ENCODE results near the gene BPIFB2. TPM values are rescaled to one million over a fixed set of nuclear protein-coding genes. Genes with fewer than 3 reads are reported as not detected.
"Not testable (repeated sequence)": the region's sequence is repeated elsewhere in the genome, so short reads cannot be mapped to it uniquely, and the experiment has no call there.

Gene BPIFB2
- total RNA-seq, 1 donor from 2014 or later, result not detected

- FAIRE-seq, result no peak
- DNase-seq (ENCODE audit: low spot score in 2 of 2), result no peak
These were observed 23.1 kb downstream of the BPIFB2 start for GRCh38 chr20:33030569-33030968.

- DNase-seq (ENCODE audit: low spot score in 2 of 2) (no peak), FAIRE-seq (no peak)
These were observed 24.0 kb downstream of the BPIFB2 start, which contains the start of gene BPIFB6 for GRCh38 chr20:33031531-33031930. Gene BPIFB6, plus strand, starts transcription at chr20:33031648. Its CDS starts 0 bp downstream, at chr20:33031648.

GRCh38 chr20:33032555-33032954 lies 25.1 kb downstream of the BPIFB2 start:
- DNase-seq (ENCODE audit: low spot score in 2 of 2) (no peak), FAIRE-seq (no peak)

- no peak for FAIRE-seq
- no peak for DNase-seq (ENCODE audit: low spot score in 2 of 2)
These were observed 25.9 kb downstream of the BPIFB2 start for GRCh38 chr20:33033381-33033780.

- FAIRE-seq, result no peak
- no peak for DNase-seq (ENCODE audit: low spot score in 2 of 2)
These were observed 26.6 kb downstream of the BPIFB2 start for GRCh38 chr20:33034115-33034514.

GRCh38 chr20:33034901-33035492 lies 27.5 kb downstream of the BPIFB2 start:
- DNase-seq (ENCODE audit: low spot score in 2 of 2), result no peak
- no peak for FAIRE-seq

- FAIRE-seq, result no peak
- DNase-seq (ENCODE audit: low spot score in 2 of 2), result no peak
These were observed 30.0 kb downstream of the BPIFB2 start for GRCh38 chr20:33037456-33037855.

- no peak for FAIRE-seq
- DNase-seq (ENCODE audit: low spot score in 2 of 2), result no peak
These were observed 30.7 kb downstream of the BPIFB2 start for GRCh38 chr20:33038243-33038642.

GRCh38 chr20:33042430-33042829 lies 34.9 kb downstream of the BPIFB2 start:
- DNase-seq (ENCODE audit: low spot score in 2 of 2) (no peak), FAIRE-seq (no peak)

GRCh38 chr20:33042983-33043730 lies 35.7 kb downstream of the BPIFB2 start:
- FAIRE-seq, result no peak
- no peak for DNase-seq (ENCODE audit: low spot score in 2 of 2)

GRCh38 chr20:33043731-33044181 lies 36.3 kb downstream of the BPIFB2 start:
- DNase-seq (ENCODE audit: low spot score in 2 of 2) (no peak), FAIRE-seq (no peak)

GRCh38 chr20:33045129-33045721 lies 37.7 kb downstream of the BPIFB2 start:
- not testable (repeated sequence) for FAIRE-seq; DNase-seq (ENCODE audit: low spot score in 2 of 2)

- no peak for FAIRE-seq
- no peak for DNase-seq (ENCODE audit: low spot score in 2 of 2)
These were observed 38.9 kb downstream of the BPIFB2 start for GRCh38 chr20:33046412-33046811.

GRCh38 chr20:33051333-33051732 lies 43.8 kb downstream of the BPIFB2 start:
- DNase-seq (ENCODE audit: low spot score in 2 of 2), result no peak
- no peak for FAIRE-seq

- FAIRE-seq (no peak), DNase-seq (ENCODE audit: low spot score in 2 of 2) (no peak)
These were observed 46.0 kb downstream of the BPIFB2 start, which contains the start of gene BPIFB3 for GRCh38 chr20:33053291-33054106. Gene BPIFB3, plus strand, starts transcription at chr20:33053903. Its CDS starts 1,533 bp downstream, at chr20:33055436.

- FAIRE-seq (no peak), DNase-seq (ENCODE audit: low spot score in 2 of 2) (no peak)
These were observed 46.9 kb downstream of the BPIFB2 start for GRCh38 chr20:33054381-33054780.

- DNase-seq (ENCODE audit: low spot score in 2 of 2) (no peak), FAIRE-seq (no peak)
These were observed 47.3 kb downstream of the BPIFB2 start for GRCh38 chr20:33054791-33055190.

GRCh38 chr20:33059136-33059535 lies 51.6 kb downstream of the BPIFB2 start:
- no peak for DNase-seq (ENCODE audit: low spot score in 2 of 2)
- FAIRE-seq, result no peak

GRCh38 chr20:33059741-33060390 lies 52.4 kb downstream of the BPIFB2 start:
- FAIRE-seq, result no peak
- no peak for DNase-seq (ENCODE audit: low spot score in 2 of 2)

GRCh38 chr20:33061658-33062028 lies 54.1 kb downstream of the BPIFB2 start:
- DNase-seq (ENCODE audit: low spot score in 2 of 2) (no peak), FAIRE-seq (no peak)

Measured in frontal cortex (tissue), 4 donors.